Left renal pelvis (tissue), 4 donors: ENCODE data around the gene GSDMA. TPM values are rescaled to one million over a fixed set of nuclear protein-coding genes. Genes with fewer than 3 reads are reported as not detected.
A peak's percentile ranks its signal among the peaks of the same experiment; 100 is the strongest.

Experiments
- DNase-seq, 4 donors: peaks; one replicate each; pipeline ENCODE4 v3.0.0-alpha.2; 2013; ENCODE audit warnings: low read depth in 4 of 4, low spot score in 3 of 4
- polyA plus RNA-seq, 4 donors: library from polyadenylated mRNA; unstranded; fragments of 120-200 nt; gene quantifications; one replicate each; pipeline ENCODE4 v1.2.1, GENCODE V29; 2013; ENCODE audit not compliant: insufficient read length in 4 of 4

The GSDMA gene, protein sequence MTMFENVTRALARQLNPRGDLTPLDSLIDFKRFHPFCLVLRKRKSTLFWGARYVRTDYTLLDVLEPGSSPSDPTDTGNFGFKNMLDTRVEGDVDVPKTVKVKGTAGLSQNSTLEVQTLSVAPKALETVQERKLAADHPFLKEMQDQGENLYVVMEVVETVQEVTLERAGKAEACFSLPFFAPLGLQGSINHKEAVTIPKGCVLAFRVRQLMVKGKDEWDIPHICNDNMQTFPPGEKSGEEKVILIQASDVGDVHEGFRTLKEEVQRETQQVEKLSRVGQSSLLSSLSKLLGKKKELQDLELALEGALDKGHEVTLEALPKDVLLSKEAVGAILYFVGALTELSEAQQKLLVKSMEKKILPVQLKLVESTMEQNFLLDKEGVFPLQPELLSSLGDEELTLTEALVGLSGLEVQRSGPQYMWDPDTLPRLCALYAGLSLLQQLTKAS
- polyA plus RNA-seq = 1 to 10 TPM in 3 of 4 donors, under 1 TPM in 1; 0.20 to 3.7 (median 2.4) TPM

DNA sequence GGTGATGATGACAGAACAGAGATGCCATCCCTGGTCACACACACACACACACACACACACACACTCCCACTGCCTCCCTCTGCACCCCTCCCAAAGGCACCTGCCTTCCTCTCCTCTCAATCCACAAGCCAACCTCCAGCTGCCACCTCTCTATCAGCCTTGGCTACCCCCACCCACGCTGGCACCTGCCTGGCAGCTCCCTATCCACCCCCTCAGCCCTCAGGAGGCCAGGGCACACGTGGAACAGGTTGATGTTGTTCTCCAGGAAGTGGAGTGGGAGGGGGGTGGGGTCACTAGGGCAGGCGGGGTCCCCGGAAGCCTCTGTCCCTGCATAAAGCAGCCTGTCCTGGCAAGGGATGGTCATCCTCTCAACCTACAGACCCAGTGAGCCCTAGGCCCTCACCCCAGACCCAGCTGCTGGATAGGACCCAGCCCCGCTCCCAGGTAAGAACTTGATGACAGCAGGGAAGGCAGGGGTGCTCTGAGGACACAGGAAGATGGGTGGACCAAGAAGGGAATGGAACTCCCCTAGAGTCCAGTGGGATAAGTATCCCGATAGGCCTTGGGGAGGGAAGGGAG lies at the start of gene GSDMA:
TSS of gene GSDMA (plus strand) at position 363 of the 579 bp plus-strand sequence. CDS start 2,684 bp downstream, outside the sequence.
- no peak for DNase-seq

DNA sequence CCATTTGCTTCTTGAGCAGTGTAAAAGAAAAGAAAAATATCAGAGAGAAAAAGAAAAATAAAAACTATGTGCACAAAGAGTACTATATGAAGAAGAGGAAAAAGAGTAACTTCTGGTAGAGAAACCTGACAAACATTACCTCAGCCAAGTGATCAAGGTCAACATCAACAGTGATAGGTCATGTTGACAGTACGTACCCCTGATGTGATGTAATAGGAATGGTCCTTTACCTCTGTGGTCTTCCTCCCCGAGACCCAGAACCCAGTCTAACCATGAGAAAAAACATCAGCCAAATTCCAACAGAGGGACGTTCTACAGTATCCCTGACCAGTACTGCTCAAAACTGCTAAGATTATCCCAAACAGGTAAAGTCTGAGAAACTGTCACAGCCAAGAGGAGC lies 48.8 kb upstream of the GSDMA start:
- DNase-seq = no peak

- no peak for DNase-seq
Measured at GRCh38 chr17:39915559-39915958, 47.2 kb upstream of the GSDMA start.

- no peak for DNase-seq
Measured at GRCh38 chr17:39916918-39917317, 45.9 kb upstream of the GSDMA start.

- no peak for DNase-seq
Measured at GRCh38 chr17:39919087-39919683, 43.6 kb upstream of the GSDMA start.

GRCh38 chr17:39920218-39921210 lies 42.3 kb upstream of the GSDMA start:
- DNase-seq = no peak

GRCh38 chr17:39921323-39921722 lies 41.5 kb upstream of the GSDMA start:
- no peak for DNase-seq

GRCh38 chr17:39922006-39922405 lies 40.8 kb upstream of the GSDMA start:
- DNase-seq = no peak

DNA sequence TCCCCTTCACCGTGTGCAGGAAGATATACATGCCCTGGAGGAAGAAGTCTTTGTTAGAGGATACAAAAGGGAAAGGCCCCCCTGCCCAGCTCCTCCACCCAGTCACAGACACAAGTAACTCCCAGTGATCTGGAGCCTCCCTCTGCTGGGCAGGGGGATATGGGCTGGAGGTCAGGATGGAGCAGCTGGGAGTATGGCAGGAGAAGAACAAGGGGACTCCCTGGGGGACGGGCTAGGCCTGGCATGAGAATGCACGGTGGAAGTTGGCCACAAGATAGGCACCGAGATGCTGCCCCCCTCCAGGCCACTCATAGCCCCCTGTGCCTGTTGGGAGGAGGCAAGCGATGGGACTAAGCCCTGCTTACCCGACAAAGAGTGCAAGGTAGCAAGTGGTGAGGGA lies 39.6 kb upstream of the GSDMA start:
- no peak for DNase-seq

- no peak for DNase-seq
Measured at GRCh38 chr17:39923836-39924690, 38.7 kb upstream of the GSDMA start.

DNA sequence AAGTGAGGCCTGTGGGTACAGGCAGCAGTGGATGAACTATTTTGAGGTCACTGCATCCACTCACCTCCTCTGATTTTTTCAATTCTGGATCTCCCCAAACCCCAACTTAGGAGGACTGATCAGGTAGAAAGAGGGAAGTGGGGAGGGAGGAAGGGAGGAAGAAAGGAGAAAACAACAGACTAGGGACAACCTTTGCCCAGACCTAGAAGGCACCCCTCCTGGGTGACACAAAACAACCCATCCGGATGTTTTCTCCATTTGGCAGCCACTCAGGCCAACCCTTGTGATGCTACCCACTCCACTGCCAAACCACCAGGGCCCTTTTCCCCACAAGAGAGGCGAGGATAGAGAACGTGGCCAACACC lies 38.1 kb upstream of the GSDMA start:
- DNase-seq = no peak

DNA sequence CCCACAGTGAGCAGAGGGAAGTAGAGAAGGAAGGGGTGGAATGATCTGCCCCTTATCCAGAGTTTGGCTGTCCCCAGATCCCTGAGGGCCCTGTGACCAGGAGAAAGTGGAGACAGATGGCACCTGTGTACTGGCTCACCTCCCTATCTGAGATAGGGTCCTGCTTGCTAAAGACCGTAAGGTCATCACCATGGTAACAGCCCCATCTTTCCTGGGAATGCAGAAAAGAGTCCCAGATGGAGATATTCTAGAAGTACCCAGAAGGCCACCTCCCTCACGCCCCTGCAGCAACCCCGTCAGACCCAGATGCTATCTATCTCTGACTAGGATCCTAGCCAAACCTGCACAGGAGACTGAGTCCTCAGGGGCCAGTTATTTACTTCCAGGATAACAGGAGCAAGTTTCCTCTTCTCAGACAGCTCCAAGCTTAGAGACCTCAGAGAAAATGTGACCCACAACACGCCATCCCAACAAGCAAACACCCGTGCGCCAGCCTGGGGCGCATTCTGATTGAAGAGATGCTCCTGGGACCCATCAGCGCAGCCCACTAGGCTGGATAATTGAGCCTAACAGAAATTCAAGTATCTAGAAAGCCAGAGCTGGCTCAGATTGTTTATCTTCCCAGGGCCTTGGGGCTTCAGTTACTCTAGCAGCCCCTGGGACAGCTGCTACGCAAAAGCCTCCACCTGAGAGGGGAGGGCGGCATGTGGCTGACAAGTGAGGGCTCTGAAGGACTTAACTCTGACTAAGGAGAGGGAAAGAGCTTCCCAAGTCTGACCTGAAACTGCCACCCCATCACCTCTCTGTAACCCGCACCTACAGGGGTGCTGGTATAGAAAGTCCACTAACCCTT lies 37.3 kb upstream of the GSDMA start:
- DNase-seq = no peak

- DNase-seq = no peak
Measured at GRCh38 chr17:39926135-39926587, 36.6 kb upstream of the GSDMA start.

DNA sequence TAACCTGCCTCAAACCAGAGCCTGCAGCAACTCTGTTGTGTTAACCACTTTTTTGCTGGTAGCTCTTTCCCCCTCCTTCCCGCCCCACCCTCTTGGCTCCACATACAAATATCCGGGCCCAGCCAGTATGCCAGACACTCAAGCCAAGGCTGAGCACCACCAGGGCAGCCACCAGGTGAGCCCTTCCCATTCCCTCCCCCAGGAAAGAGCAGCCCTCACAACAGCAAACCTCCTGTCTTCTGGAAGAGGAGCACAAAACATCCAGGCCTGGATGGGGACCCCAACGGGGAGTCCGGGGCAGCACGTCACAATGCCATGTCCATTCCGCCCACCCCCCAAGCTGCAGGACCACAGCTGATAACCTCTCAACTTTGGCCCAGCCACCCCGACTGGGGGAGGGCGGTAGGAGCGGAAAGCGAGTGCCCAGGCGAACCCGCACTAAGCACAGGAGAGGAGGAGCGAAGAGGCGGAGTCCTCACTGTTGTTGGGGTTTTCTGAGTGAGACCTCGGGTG lies 36.2 kb upstream of the GSDMA start:
- no peak for DNase-seq

GRCh38 chr17:39927101-39927928 lies 35.5 kb upstream of the GSDMA start, which contains the start of the genes LRRC3C and ORMDL3:
LRRC3C (plus strand) TSS chr17:39927732; CDS start chr17:39941524, 13,792 bp downstream.
ORMDL3 (minus strand) TSS chr17:39927601; CDS start chr17:39924203, 3,398 bp downstream.
- DNase-seq = peak; percentile 88 to 89 (median 88)

DNA sequence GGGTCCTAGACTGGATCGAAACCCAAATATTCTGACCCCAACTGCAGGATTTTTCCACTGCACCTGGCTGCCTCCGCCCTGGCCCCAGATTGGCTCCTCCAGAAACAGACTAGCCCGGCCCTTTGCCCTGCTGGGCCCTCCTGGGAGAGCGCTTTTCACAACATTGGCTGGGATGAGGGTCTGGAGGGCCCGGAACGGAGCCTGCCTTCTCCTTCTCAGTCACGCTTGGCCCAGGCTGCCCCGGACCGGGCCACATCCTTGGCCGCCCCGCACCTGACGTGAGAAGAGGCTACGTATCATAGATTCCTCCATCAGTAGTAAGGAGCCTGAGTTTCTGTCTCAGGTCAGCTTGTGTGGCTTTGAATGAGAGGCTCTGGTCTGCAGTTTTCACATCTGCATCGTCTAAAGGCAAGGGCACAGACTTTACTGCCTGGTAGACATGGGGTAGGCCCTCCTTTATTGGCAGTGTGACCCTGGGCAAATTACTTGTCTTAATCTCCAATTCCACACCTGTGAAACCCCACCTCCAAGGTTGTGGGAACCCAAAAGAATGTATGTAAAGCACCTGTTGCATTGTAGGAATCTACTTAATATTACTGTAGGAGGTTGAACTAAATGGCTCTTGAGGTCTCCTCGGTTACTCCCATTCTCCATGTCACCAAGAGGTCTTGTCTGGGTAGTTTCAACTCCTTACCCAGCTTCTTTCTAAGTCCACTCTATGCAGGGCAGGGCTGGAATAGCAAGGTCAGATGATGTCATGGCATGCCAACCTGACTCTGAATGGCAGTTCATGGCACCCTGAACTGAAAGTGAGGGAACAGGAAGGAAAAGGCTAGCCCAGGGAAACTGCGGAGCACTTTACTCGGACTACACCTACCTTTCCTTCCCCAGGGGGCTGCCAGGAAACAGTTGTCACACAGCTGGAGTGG lies 34.6 kb upstream of the GSDMA start:
- no peak for DNase-seq
